Measurements from ENCODE around the gene PROP1.
"Not testable (repeated sequence)": the region's sequence is repeated elsewhere in the genome, so short reads cannot be mapped to it uniquely, and the experiment has no call there.

PROP1 gene

GRCh38 chr5:177945145-177945544 lies 50.9 kb downstream of the PROP1 start:
- not testable (repeated sequence) for DNase-seq (ENCODE audit: low read depth)

DNA sequence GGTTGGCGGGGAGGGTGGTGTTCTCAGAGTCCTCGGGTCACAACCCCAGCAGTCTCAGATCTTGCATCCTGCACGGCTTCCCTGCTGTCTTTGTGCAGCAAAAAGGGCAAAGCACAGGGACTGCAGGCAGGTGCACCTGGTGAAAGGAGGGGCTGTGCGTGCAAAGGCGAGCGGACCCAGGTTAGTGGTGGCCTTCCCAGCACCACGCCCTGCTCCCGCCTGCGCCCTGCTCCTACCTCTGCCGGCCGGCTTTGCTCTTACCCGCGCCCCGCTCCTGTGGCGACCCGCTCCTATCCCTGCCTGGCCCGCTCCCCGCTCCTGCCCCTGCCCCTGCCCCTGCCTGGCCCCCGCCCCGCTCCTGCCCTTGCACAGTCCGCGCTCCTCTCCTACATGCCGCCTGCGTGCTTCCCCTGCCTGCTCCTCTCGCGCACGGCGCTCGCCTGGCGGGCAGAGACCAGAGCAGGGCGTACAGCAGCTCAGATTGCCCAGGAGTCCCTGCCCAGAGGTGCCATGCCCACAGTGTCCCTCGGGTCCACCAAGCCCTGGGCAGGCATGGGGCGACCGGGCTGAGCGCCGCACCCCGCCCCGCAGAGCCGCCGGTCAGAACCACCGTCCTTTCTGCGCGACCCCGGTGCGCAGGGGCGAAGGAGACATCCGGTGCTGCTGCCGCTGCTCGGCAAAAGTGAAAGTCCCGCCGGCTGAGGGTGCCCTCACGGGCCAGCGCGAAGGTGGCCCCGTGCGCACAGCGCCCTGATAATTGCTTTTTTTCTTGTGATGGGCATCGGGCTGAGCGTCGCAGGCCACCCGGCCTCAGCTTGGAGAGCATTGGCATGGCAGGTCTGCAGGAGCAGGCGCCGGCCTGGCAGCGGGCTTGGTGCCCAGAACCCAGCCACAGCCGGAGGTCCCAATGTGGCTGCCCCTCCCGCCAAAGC lies 52.0 kb downstream of the PROP1 start:
- not testable (repeated sequence) for DNase-seq (ENCODE audit: low read depth)

DNA sequence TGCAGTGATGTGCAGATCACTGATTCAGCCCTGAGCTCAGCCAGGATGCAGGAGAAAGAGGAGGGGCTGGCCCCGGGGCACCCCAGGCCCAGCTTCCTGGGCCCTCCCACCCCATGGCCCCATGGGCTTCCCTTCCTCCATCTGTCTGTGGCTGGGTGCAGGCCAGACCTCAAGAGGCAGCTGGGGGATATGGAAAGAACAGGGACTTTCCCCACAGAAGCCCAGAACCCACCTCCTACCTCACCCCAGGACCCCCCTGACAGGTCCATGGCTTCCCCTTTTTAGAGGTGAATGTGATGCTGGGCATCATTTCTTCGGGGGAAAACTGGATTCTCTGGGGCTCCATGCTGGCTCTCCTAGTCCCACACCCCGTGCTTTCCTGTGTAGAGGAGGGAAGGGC lies 53.1 kb downstream of the PROP1 start:
- not testable (repeated sequence) for DNase-seq (ENCODE audit: low read depth)

Data from amniotic epithelial cell (primary cell).